Stimulated activated CD4-positive, alpha-beta T cell treated with anti-CD3 and anti-CD28 coated beads, Interleukin-12 subunit alpha, Interleukin-12 subunit beta, amount 100 ng/mL, for 24 hours (primary cell): Measurements from ENCODE around the gene KRTAP2-4.
"Not testable (repeated sequence)": the region's sequence is repeated elsewhere in the genome, so short reads cannot be mapped to it uniquely, and the experiment has no call there.

ENCODE experiments used
- DNase-seq, 2 experiments: peaks; one replicate each; pipeline ENCODE4 v3.0.0-alpha.2; 2020; ENCODE audit warnings: low read depth in 2 of 2

Gene KRTAP2-4

DNA sequence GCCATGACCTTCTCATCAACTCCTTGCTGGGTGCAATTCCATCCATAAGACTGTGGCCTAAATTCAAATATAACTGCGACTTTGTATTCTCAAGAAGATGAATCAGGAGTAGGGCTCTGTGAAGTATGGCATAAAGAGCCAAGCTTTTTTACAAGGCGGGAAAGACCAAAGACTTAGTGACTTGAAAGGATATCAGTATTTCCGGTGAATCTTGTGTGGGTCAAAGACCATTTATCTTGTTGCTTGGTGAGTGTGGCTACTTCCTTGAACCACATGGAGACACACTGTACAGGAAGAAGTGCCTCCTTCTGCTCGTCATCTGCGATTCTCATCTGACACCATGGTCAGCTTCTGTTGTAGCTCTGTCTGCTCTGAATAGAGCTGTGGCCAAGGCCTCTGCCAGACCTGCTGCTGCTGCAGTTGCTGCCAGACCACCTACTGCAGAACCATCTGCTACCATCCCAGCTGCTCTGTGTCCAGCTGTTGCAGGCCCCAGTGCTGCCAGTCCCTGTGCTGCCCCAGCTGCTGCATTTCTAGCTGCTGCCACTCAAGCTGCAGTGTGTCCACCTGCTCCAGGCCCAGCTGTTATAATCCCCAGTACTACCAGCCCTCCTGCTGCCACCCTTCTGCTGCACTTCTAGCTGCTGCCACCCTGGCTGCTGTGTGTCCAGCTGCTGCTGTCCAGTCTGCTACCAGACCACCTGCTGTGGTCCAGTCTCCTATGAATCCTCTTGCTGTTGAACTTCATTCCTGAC, 6.1 kb upstream of the KRTAP2-4 start:
- no peak for DNase-seq

- no peak for DNase-seq
Observed at GRCh38 chr17:41069031-41069430, 3.4 kb upstream of the KRTAP2-4 start.

- DNase-seq = no peak
Observed at GRCh38 chr17:41067281-41067680, 1.6 kb upstream of the KRTAP2-4 start.

- DNase-seq = not testable (repeated sequence)
Observed at GRCh38 chr17:41065016-41065689, 526 bp downstream of the KRTAP2-4 start.

GRCh38 chr17:41064301-41064700, 1.4 kb downstream of the KRTAP2-4 start:
- DNase-seq = no peak

GRCh38 chr17:41063449-41063848, 2.2 kb downstream of the KRTAP2-4 start:
- no peak for DNase-seq

DNA sequence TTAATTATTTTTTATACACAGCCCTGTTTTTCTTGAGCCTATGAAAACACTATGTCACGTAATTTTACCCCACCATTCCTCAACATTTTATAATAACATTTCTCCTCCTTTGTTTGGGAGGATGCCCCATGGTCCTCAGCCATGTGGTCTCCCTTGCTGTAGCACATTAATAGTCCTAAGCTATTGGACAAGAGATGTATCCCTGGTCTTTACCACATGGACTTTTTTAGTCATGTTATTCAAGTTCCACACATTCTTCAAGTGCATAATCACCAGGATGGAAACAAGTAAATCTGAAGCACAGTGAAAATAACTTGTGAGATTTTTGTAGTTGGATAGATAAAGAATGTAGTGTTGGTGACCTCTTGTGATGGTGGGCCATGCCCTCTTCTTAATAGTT, 3.7 kb downstream of the KRTAP2-4 start:
- no peak for DNase-seq

DNA sequence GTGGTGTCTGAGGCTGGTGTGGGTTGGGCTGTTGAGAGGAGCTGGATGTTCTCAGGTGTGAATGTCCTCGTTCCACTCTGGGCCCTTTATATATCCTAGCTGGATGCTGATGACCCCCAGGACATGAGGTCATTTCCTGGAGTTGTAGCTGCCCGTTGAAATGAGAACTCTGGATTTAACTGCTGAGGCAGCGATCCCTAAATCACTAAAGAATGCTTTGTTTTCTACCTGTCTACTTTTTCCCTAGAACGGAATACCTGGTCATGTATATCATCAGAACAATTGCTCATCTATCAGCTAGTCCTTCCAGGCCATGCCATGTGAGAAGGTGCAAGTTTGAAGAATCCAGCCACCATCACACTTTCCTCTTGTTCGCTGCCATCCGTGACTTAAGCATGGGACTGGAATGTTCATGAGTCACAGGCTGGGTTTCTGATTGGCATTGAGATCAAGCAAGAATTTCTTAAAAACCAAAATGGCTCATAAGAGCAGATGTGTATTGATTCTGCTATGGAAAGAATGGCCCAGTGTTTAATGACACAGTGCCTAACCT, 5.6 kb downstream of the KRTAP2-4 start, which contains the start of gene KRTAP2-3:
Gene KRTAP2-3 (minus strand): TSS at position 63 of the 553 bp plus-strand sequence. CDS start 64 bp downstream, outside the sequence.
- DNase-seq = no peak

- not testable (repeated sequence) for DNase-seq
Observed at GRCh38 chr17:41059276-41060051, 6.2 kb downstream of the KRTAP2-4 start.

DNA sequence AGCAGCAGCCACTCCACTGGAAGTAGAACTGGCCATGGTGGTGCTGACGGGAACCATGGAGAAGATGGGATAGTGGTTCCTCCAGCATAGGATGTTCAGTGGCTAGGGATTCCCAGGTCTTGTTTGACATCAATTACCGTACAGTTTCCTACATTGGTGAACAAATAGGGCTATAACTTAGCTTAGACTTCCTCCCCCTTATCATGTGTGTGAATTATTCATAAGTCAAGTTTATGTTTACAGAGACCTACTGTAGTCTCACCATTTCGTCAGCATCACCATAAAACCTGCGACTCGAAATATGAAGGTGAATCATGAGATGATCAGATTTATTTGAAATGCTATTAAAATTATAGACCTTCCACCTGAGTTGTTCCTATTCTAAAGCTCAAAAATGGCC, 6.9 kb downstream of the KRTAP2-4 start:
- no peak for DNase-seq

- DNase-seq = no peak
Observed at GRCh38 chr17:41057547-41057946, 8.1 kb downstream of the KRTAP2-4 start.

DNA sequence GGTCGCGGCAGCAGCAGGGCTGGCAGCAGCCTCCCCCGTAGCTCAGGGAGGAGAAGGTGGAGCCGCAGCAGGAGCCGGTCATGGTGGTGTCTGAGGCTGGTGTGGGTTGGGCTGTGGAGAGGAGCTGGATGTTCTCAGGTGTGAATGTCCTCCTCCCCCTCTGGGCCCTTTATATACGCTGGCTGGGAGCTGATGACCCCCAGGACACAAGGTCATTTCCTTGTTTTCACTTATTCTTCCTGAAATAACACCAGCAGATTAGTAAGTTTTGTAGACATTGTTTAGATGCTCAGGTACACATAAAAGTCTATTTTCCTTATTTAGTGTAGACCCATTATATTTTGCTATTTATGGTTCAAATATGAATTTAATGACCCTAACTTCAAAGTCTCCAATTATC, 10.5 kb downstream of the KRTAP2-4 start, which contains the start of gene KRTAP2-2:
Gene KRTAP2-2 (minus strand): TSS at position 101 of the 400 bp plus-strand sequence. CDS start 19 bp downstream, at position 82.
- DNase-seq = not testable (repeated sequence)

- DNase-seq = not testable (repeated sequence)
Observed at GRCh38 chr17:41054556-41054955, 11.1 kb downstream of the KRTAP2-4 start.

GRCh38 chr17:41054025-41054424, 11.7 kb downstream of the KRTAP2-4 start:
- no peak for DNase-seq

- no peak for DNase-seq
Observed at GRCh38 chr17:41052566-41052965, 13.1 kb downstream of the KRTAP2-4 start.

- no peak for DNase-seq
Observed at GRCh38 chr17:41049110-41049509, 16.6 kb downstream of the KRTAP2-4 start.

GRCh38 chr17:41048441-41048840, 17.2 kb downstream of the KRTAP2-4 start:
- no peak for DNase-seq

GRCh38 chr17:41046735-41047465, 18.8 kb downstream of the KRTAP2-4 start, which contains the start of gene KRTAP2-1:
Gene KRTAP2-1, minus strand, starts transcription at chr17:41047316. Its CDS starts 49 bp downstream, at chr17:41047267.
- not testable (repeated sequence) for DNase-seq

DNA sequence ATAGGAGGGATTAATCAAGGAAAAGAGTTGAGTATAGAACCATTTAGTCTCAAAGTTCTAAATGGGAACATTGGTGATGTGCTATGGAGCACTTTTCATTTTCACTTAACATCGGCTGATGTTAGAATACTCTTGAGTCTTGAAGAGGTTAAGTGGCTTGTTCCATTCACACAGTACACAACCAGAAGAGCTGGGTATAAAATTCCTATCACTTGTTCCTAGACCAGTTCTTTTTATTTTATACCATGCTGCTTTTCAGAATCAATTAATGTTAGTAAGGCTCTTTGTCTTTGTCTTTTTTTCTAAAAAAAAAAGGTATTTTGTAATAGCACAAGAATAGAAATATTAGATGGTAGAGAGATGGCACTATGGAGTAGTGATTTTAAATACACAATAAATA, 22.7 kb downstream of the KRTAP2-4 start:
- no peak for DNase-seq

DNA sequence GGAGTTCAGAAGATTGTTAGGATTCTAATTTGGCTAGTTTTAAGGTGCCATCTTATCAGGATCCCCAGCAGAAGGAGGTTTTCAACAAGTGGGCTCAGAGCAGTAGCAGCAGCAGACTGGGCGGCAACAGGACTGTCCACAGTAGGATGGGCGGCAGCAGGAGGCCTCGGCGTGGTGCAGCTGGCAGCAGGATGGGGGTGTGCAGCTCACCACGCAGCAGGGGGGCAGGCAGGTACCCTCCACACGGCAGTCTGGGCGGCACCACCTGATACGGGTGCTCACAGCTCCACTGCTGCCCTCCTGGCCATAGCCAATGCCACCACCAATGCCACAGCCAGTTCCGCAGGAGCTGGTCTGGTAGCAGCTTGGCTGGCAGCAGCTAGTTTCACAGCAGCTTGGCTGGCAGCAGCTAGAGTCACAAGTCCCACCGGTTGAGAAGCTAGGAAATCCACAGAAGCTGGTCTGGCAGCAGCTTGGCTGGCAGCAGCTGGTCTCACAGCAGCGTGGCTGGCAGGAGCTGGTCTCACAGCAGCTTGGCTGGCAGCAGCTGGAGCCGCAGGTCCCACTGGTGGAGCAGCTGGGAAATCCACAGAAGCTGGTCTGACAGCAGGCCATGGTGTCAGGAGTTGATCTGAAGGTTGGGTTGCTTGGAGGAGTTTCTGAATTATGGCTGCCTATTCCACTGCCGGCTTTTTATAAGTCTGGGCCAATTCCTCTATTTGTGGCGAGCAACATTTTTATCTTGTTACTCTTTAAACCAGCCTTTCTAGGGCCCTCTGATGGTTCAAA, 24.7 kb downstream of the KRTAP2-4 start, which contains the start of gene KRTAP1-1:
Gene KRTAP1-1 (minus strand): TSS at position 668 of the 789 bp plus-strand sequence. CDS start 53 bp downstream, at position 615.
- DNase-seq = not testable (repeated sequence)
